HG03558 (cell line): ENCODE results near the gene CAMSAP3.

Experiments used
- ATAC-seq: cut with Tn5 transposase; IDR thresholded peaks from one replicate; pipeline ENCODE4 v1.9.1; 2021; ENCODE audit warnings: moderate number of reproducible peaks; ENCODE audit not compliant: unreplicated experiment; ENCODE audit errors: extremely low read depth

The CAMSAP3 gene, protein sequence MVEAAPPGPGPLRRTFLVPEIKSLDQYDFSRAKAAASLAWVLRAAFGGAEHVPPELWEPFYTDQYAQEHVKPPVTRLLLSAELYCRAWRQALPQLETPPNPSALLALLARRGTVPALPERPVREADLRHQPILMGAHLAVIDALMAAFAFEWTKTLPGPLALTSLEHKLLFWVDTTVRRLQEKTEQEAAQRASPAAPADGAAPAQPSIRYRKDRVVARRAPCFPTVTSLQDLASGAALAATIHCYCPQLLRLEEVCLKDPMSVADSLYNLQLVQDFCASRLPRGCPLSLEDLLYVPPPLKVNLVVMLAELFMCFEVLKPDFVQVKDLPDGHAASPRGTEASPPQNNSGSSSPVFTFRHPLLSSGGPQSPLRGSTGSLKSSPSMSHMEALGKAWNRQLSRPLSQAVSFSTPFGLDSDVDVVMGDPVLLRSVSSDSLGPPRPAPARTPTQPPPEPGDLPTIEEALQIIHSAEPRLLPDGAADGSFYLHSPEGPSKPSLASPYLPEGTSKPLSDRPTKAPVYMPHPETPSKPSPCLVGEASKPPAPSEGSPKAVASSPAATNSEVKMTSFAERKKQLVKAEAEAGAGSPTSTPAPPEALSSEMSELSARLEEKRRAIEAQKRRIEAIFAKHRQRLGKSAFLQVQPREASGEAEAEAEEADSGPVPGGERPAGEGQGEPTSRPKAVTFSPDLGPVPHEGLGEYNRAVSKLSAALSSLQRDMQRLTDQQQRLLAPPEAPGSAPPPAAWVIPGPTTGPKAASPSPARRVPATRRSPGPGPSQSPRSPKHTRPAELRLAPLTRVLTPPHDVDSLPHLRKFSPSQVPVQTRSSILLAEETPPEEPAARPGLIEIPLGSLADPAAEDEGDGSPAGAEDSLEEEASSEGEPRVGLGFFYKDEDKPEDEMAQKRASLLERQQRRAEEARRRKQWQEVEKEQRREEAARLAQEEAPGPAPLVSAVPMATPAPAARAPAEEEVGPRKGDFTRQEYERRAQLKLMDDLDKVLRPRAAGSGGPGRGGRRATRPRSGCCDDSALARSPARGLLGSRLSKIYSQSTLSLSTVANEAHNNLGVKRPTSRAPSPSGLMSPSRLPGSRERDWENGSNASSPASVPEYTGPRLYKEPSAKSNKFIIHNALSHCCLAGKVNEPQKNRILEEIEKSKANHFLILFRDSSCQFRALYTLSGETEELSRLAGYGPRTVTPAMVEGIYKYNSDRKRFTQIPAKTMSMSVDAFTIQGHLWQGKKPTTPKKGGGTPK

DNA sequence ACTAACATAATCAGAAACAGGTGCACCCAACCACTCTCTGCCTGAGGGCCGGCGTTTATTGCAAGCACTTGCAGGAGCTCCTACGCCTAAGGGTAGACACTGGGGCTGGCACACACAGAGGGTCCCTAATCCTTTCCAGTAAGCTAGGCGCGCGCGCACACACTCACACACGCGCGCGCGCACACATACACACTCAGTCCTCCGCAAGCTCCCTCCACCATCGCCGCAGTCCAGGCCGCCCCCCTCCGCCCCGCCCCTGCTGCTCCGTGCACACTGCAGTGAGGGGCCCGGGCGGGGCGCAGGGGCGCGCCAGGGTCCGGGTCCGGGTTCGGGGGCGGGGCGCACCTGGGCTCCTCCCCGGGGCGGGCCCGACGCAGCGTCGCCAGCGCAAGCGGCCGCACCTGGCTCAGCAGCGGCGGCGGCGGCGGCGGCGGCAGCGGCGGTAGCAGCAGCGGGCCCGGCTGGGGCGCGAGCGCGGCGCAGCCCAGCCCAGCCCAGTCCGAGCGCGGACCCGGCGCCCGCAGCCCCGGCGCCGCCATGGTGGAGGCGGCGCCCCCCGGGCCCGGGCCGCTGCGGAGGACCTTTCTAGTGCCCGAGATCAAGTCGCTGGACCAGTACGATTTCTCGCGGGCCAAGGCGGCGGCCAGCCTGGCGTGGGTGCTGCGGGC is at the start of gene CAMSAP3:
TSS of gene CAMSAP3 (plus strand) at position 398 of the 668 bp plus-strand sequence. CDS start at position 538, 140 bp downstream.
- ATAC-seq, result no peak

GRCh38 chr19:7545904-7546303 is 49.8 kb upstream of the CAMSAP3 start:
- ATAC-seq, result no peak

GRCh38 chr19:7547159-7547558 is 48.5 kb upstream of the CAMSAP3 start:
- ATAC-seq, result no peak

- ATAC-seq, result no peak
These were observed 46.1 kb upstream of the CAMSAP3 start for GRCh38 chr19:7549429-7550148.

GRCh38 chr19:7550169-7550770 is 45.4 kb upstream of the CAMSAP3 start:
- ATAC-seq, result no peak

- no peak for ATAC-seq
These were observed 44.5 kb upstream of the CAMSAP3 start for GRCh38 chr19:7550987-7551761.

GRCh38 chr19:7552781-7553180 is 42.9 kb upstream of the CAMSAP3 start:
- no peak for ATAC-seq

- ATAC-seq, result no peak
These were observed 41.1 kb upstream of the CAMSAP3 start for GRCh38 chr19:7554565-7554964.

GRCh38 chr19:7554990-7555864 is 40.4 kb upstream of the CAMSAP3 start:
- ATAC-seq, result no peak

- no peak for ATAC-seq
These were observed 38.9 kb upstream of the CAMSAP3 start for GRCh38 chr19:7556696-7557315.

DNA sequence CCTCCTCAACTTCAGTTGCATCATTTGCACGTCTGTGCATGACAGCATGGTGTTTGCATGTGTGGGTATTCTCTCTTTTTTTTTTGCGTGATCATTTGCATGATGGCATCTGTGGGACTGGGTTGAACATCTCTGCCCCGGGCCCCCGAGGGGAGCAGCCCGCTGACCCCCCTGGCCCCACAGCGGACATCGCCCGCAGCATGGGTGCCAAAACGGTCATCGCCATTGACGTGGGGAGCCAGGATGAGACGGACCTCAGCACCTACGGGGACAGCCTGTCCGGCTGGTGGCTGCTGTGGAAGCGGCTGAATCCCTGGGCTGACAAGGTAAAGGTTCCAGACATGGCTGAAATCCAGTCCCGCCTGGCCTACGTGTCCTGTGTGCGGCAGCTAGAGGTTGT is 37.0 kb upstream of the CAMSAP3 start:
- ATAC-seq, result no peak

- ATAC-seq, result no peak
These were observed 36.6 kb upstream of the CAMSAP3 start for GRCh38 chr19:7559102-7559501.

DNA sequence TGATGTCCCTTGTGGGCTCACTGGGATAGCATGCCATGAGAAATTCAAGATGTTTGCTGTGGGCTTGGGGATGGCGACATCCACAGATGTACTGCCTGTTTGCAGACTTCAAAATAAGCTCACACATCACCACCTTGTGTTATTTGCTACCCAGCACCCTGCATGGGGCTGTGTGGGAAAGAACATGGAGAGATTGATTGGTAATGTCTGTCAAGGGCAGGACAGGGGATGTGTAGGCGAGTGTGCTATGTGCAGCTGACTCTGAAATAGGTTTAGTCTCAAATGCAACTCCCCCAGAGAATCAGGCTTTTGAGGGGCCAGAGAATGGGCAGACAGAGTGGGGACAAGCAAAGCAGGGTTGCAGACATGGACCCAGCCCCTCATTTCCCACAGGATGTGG is 35.4 kb upstream of the CAMSAP3 start:
- ATAC-seq, result no peak

DNA sequence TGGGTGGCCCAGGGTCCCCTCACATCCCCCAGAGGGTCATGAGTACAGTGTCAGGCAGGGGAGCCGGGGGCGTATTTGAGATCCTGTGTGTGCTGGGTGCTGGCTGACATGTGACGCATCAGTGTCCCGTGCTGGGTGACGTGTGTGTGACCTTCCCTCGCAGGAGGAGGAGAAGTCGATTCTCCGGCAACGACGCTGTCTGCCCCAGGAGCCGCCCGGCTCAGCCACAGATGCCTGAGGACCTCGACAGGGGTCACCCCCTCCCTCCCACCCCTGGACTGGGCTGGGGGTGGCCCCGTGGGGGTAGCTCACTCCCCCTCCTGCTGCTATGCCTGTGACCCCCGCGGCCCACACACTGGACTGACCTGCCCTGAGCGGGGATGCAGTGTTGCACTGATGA is 34.3 kb upstream of the CAMSAP3 start:
- ATAC-seq, result no peak

DNA sequence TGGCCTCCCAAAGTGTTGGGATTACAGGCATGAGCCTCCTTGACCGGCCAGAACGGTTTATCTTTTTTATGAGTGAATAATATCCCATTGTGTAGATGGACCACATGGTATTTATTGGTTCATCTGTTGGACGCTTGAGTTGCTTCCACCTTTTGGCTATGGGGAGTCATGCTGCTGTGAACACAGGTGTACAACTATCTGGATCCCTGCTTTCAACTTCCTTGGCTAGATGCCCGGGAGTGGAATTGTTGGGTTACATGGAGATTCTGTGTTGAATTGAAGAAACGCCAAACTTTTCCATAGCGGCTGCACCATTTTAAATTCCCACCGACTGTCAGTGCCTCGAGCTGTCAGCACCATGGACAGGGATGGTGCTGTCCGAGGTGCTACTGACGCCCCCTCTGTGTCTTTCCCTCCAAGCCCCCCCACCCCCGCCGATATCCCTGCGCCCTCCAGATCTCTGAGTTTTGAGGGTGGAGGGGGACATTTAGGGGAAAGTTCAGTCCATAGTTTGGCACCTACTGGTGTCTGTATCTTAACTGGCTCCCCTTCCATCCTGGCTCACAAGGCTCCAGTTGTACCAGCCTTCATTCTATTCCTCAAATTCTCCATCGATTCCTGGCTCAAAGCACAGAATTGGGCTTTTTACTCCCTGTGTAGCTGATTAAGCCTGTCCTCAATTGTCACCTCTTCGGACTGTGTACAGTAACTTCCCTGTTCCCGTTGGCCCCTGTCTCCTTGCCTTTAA is 32.8 kb upstream of the CAMSAP3 start:
- ATAC-seq, result no peak

- ATAC-seq, result no peak
These were observed 30.8 kb upstream of the CAMSAP3 start for GRCh38 chr19:7564866-7565265.
